ENCODE data around the gene IPCEF1.
A peak's percentile ranks its signal among the peaks of the same experiment; 100 is the strongest.

The IPCEF1 gene

DNA sequence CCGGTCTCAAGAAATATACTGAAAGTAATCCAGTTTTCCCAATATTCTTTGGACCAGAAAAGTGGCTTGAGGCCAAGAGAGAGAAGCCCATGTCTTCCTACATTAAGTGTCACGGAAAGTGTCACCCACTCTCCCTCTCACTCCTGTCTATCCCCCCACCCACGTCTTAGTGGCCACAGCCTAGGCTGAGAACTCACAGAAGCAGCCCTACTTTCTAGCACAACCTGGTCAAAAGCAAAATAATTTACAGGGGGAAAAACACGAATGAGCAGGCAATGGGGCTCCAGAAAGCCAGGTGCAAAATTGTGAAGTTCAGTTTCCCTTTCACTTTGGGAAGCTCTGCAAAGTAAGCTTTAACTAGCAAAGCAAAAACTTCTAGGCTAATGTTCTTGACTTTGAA is 199.5 kb downstream of the IPCEF1 start:
- H3K9me3 ChIP-seq (ENCODE audit: severe bottlenecking), result no peaks in the 10 kb centered on the region
- no peak overlapping the region for H3K27ac ChIP-seq
- no peak for DNase-seq
- H3K36me3 ChIP-seq, result no peaks in the 10 kb centered on the region
- TF ChIP-seq, protein P1, sequence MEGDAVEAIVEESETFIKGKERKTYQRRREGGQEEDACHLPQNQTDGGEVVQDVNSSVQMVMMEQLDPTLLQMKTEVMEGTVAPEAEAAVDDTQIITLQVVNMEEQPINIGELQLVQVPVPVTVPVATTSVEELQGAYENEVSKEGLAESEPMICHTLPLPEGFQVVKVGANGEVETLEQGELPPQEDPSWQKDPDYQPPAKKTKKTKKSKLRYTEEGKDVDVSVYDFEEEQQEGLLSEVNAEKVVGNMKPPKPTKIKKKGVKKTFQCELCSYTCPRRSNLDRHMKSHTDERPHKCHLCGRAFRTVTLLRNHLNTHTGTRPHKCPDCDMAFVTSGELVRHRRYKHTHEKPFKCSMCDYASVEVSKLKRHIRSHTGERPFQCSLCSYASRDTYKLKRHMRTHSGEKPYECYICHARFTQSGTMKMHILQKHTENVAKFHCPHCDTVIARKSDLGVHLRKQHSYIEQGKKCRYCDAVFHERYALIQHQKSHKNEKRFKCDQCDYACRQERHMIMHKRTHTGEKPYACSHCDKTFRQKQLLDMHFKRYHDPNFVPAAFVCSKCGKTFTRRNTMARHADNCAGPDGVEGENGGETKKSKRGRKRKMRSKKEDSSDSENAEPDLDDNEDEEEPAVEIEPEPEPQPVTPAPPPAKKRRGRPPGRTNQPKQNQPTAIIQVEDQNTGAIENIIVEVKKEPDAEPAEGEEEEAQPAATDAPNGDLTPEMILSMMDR (IDR thresholded peaks at IDR 0.05; ENCODE audit: low read depth, low read length), result no peak
- H3K27me3 ChIP-seq (ENCODE audit: insufficient read depth, low read depth, severe bottlenecking), result no peaks in the 10 kb centered on the region
- H3K4me3 ChIP-seq (ENCODE audit: low read depth, low read length), result no peak overlapping the region

DNA sequence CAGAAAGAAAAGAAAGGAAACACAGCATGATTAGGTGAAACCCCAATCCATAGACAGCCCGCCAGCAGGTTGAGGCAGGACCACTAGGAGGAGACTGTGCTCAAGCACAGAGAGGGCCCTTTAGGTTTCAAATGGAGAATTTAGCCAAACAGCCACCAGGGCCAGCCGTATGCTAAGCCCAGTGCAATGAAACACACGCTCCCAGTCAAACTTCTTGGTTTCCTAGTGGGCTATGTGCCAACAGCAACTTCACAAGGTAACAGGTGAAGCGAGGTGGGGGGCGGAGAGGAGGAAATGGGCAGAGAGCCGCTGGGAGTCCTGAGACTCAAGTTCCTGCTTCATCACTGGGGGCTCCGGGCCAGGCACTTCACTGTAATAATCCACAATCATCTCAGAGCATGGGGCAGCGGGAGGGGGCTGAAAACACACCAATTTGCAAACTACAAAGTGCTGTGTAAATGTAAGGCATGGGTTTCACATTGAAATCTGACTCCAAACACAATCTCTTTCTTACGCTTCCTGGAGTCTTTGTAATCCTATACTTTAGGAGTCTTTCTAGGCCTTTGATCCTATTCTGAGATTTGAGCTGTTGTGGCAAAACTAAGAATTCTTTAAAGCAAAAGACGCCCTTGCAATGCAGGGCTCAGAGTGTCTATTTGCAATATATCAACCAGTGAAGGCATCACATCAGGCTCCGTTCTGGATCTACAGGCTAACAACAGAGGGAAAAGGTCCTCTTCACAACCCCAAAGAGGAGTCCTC is 200.3 kb downstream of the IPCEF1 start:
- DNase-seq, result peak; percentile 67
- Histone ChIP-seq H3K36me3 (no peaks in the 10 kb centered on the region), H3K9me3 (ENCODE audit: severe bottlenecking) (no peaks in the 10 kb centered on the region), H3K27ac (no peak overlapping the region), H3K27me3 (ENCODE audit: insufficient read depth, low read depth, severe bottlenecking) (no peaks in the 10 kb centered on the region), H3K4me3 (ENCODE audit: low read depth, low read length) (no peak overlapping the region)
- TF ChIP-seq, protein P1 (IDR thresholded peaks at IDR 0.05; ENCODE audit: low read depth, low read length), result peak; percentile 87

DNA sequence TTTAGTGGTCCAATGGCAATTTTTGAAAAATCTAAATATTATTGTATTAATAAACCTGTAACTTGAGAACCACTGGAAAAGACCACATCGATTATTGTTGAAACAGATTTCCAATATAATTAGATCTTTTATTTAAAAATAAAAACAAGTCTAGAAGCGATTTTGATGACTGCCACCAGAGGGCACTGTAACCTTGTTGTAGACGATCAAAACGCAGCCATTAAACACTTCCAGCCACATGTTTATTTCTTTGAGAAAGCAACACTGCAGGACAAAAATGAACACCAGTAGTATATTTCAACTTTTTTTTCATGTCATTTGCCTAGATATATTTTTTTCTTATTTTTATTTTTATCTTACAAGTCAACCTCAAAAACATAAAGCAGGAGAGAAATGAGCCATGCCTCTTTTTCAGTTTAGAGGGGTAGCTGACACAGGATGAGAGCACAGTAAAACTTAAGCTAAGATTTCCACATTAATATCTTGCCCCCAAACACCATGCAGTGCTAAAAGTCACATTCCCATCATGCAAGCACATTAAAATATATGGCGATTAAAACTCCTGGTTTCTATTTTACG is 202.1 kb downstream of the IPCEF1 start:
- peak; percentile 40 for DNase-seq
- Histone ChIP-seq H3K36me3 (no peaks in the 10 kb centered on the region), H3K27ac (no peak overlapping the region), H3K4me3 (ENCODE audit: low read depth, low read length) (no peak overlapping the region), H3K9me3 (ENCODE audit: severe bottlenecking) (no peaks in the 10 kb centered on the region), H3K27me3 (ENCODE audit: insufficient read depth, low read depth, severe bottlenecking) (no peaks in the 10 kb centered on the region)
- TF ChIP-seq, protein P1 (IDR thresholded peaks at IDR 0.05; ENCODE audit: low read depth, low read length), result peak; percentile 45; the same call in 1 of the 2 replicates

DNA sequence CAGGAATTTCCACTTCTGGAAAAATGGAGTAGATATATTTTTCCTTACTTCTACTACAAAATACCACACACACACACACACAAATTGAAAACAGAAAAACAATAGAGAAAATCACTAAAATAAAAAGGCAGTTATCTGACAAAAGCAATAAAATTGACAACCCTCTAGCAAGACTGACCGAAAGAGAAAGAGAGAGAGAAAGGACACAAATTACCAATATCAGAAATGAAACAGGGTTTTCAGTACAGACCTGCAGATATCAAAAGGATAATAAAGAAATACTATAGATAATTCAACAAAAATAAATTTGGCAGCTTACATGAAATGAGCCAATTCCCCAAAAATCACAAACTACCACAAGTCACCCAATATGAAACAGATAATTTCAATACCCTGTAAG is 212.8 kb downstream of the IPCEF1 start:
- Histone ChIP-seq H3K27me3 (ENCODE audit: insufficient read depth, low read depth, severe bottlenecking) (no peaks in the 10 kb centered on the region), H3K9me3 (ENCODE audit: severe bottlenecking) (no peaks in the 10 kb centered on the region), H3K4me3 (ENCODE audit: low read depth, low read length) (no peak overlapping the region), H3K36me3 (no peaks in the 10 kb centered on the region), H3K27ac (no peak overlapping the region)
- no peak for DNase-seq
- TF ChIP-seq, protein P1 (IDR thresholded peaks at IDR 0.05; ENCODE audit: low read depth, low read length), result no peak

DNA sequence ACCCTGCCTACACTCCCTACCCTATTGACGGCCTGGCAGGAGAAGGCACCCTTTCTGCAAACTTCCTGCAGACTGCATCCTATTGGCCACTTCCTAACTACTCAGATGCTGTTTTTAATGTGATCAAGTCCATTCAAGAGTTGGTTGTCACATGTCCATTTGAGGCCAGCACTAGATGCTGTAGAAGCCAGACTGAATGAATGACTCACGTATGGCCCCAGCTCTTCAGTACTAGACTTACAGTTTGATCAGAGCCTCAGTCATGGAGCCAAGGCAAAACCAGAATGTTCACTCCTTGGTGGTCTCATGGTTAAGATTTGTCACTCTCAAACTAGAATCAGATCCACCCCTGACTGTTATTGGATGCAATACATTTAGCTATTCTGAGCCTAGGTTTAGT is 215.9 kb downstream of the IPCEF1 start:
- H3K36me3 ChIP-seq, result no peaks in the 10 kb centered on the region
- H3K9me3 ChIP-seq (ENCODE audit: severe bottlenecking), result no peaks in the 10 kb centered on the region
- H3K4me3 ChIP-seq (ENCODE audit: low read depth, low read length), result no peak overlapping the region
- DNase-seq, result no peak
- no peaks in the 10 kb centered on the region for H3K27me3 ChIP-seq (ENCODE audit: insufficient read depth, low read depth, severe bottlenecking)
- TF ChIP-seq, protein P1 (IDR thresholded peaks at IDR 0.05; ENCODE audit: low read depth, low read length), result no peak
- no peak overlapping the region for H3K27ac ChIP-seq
